Esophagus muscularis mucosa (tissue), 4 donors: Measurements from ENCODE around the gene SFT2D2. TPM values are rescaled to one million over a fixed set of nuclear protein-coding genes. Genes with fewer than 3 reads are reported as not detected.
A peak's percentile ranks its signal among the peaks of the same experiment; 100 is the strongest.

ENCODE experiments used
- DNase-seq: peaks from one replicate; pipeline ENCODE4 v3.0.0-alpha.2; 2017; ENCODE audit errors: extremely low spot score
- H3K27ac ChIP-seq, 4 donors: fragments of 200-600 bp; sonication (generic); replicated peaks in 1 of 4; 1 replicate in 3 of 4; 2 replicates in 1 of 4; pipeline ENCODE4 v1.5.1; 2016 to 2019; ENCODE audit warnings: mild to moderate bottlenecking in 1 of 4
- H3K27me3 ChIP-seq, 4 donors: fragments of 200-600 bp; sonication (generic); one replicate each; pipeline versions ENCODE4 v1.5.1 to v1.6.0; 2016 to 2019
- H3K36me3 ChIP-seq, 4 donors: fragments of 200-600 bp; sonication (generic); one replicate each; pipeline ENCODE4 v1.5.1; 2016 to 2019
- H3K4me1 ChIP-seq, 4 donors: fragments of 200-600 bp; sonication (generic); one replicate each; pipeline ENCODE4 v1.5.1; 2016 to 2019
- H3K4me3 ChIP-seq, 4 donors: fragments of 200-600 bp; sonication (generic); 1 replicate in 2 of 4; 2 replicates in 2 of 4; pipeline ENCODE4 v1.5.1; 2016 to 2019; ENCODE audit warnings: mild to moderate bottlenecking in 4 of 4, moderate library complexity in 1 of 4
- H3K9me3 ChIP-seq, 4 donors: fragments of 200-600 bp; sonication (generic); 1 replicate in 3 of 4; 2 replicates in 1 of 4; pipeline ENCODE4 v1.5.1; 2016 to 2019
- EP300 ChIP-seq: sonication (generic); formaldehyde crosslinking; IDR thresholded peaks from one replicate; pipeline ENCODE4 v1.6.1; 2017; ENCODE audit warnings: antibody characterized with exemption
- POLR2A ChIP-seq: fragments of 450-650 bp; IDR thresholded peaks from one replicate; pipeline ENCODE4 v1.6.1; 2017; ENCODE audit warnings: antibody characterized with exemption, moderate library complexity, mild to moderate bottlenecking, low read depth
- POLR2AphosphoS5 ChIP-seq, 2 donors: sonication (generic); formaldehyde crosslinking; IDR thresholded peaks; one replicate each; pipeline ENCODE4 v1.6.1; 2017; ENCODE audit warnings: antibody characterized with exemption in 2 of 2
- WGBS: methylation state at CpG from one replicate; pipeline ENCODE4 v1.1.5; 2018; 5-methylcytosine and 5-hydroxymethylcytosine counted together
- intact Hi-C: fragments of 100-400 bp; cut with DNase I; formaldehyde crosslinking; loops from one replicate; pipeline ENCODE4 v1.15.1; 2023
- total RNA-seq, 4 donors: library from RNA; depleted of rRNA; stranded (reverse); fragments of >200 nt; gene quantifications; one replicate each; pipeline versions ENCODE4 v1.1.0 to v1.2.1, GENCODE V29; 2016
- TF ChIP-seq, protein P1 (sequence below), 3 experiments: fragments of 200-600 bp in 2 of 3; fragments of 450-650 bp in 1 of 3; sonication (generic) in 2 of 3; IDR thresholded peaks; one replicate each; pipeline ENCODE4 v1.5.1; 2017 to 2019; ENCODE audit warnings: antibody characterized with exemption in 3 of 3, mild to moderate bottlenecking in 2 of 3, moderate library complexity in 1 of 3

SFT2D2 gene
- total RNA-seq, 4 donors from 2014 or later = 27.8 to 35.1 (median 29.9) TPM

DNA sequence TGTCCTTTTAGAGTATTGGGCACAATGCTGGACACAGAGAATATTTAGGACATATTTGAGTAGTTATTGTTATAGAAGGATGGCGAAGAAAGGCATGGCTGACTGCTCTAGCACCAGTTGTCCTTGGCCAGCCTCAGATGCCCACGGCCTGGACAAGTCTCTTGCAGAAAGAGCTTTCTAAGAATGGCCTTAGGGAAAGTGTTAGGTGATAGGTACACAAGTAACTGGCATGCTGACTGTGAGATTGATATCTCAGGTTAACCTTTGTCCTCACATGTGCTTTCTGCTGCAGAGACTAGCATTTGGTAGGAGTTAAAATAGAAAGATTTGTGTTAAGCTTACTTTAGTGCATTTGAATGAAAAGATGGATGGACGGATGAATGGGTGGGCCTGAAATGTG, 10.1 kb downstream of the SFT2D2 start:
- Histone ChIP-seq H3K27ac (peak overlapping the region in 2 of 4 donors; percentile 32 to 60), H3K4me3 (no peak overlapping the region), H3K27me3 (no peaks in the 10 kb centered on the region), H3K9me3 (no peaks in the 10 kb centered on the region), H3K36me3 (peaks cover 21 to 98% (median 76%) of the 10 kb centered on the region in 4 donors), H3K4me1 (peaks cover 7 to 25% (median 17%) of the 10 kb centered on the region in 4 donors)
- intact Hi-C loops = no loop called here
- DNase-seq = no peak
- 92% methylated on average over 3 of the region's 3 CpGs for WGBS
- TF ChIP-seq, protein P1, sequence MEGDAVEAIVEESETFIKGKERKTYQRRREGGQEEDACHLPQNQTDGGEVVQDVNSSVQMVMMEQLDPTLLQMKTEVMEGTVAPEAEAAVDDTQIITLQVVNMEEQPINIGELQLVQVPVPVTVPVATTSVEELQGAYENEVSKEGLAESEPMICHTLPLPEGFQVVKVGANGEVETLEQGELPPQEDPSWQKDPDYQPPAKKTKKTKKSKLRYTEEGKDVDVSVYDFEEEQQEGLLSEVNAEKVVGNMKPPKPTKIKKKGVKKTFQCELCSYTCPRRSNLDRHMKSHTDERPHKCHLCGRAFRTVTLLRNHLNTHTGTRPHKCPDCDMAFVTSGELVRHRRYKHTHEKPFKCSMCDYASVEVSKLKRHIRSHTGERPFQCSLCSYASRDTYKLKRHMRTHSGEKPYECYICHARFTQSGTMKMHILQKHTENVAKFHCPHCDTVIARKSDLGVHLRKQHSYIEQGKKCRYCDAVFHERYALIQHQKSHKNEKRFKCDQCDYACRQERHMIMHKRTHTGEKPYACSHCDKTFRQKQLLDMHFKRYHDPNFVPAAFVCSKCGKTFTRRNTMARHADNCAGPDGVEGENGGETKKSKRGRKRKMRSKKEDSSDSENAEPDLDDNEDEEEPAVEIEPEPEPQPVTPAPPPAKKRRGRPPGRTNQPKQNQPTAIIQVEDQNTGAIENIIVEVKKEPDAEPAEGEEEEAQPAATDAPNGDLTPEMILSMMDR (IDR thresholded peaks at IDR 0.05) = no peak
- TF ChIP-seq POLR2A (no peak), POLR2AphosphoS5 (IDR thresholded peaks at IDR 0.05) (no peak), EP300 (no peak)

DNA sequence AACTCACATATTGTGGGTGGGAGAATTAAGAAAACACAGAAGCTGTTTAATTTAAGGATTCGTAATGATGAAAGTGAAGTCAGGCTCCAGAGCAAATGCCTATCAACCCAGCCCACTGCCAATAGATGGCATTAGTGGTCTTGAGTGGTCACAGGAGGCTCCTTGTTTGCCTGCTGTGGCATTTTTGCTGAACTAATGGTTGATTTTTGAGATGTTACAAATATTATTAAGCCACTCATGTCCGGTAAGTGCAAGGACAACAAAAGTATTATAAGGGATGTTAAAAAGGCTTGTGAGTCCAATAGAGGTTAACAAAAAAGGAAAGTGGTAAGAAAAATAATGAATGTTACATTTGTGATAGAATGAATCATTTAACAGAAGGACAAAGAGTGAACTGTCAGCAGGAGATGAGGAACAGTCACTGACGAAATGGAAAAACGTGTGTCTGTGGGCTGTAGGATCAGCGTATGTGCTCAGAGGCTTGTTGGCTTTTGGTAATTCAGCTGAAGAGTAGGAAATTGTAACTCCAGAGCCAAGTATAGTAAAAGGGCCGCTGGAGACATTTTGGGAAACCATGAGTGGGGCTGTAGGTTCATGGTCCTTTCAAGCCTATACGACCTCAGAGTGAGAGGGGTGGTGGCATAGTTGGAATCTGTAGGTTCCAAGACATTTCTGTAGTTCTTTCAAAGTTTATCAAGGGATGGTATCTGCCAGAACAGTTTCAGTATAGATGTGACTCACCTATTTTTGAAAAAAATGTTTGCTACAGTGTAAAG, 11.2 kb downstream of the SFT2D2 start:
- Histone ChIP-seq H3K27me3 (no peaks in the 10 kb centered on the region), H3K27ac (no peak overlapping the region), H3K4me1 (peaks cover 7 to 22% (median 19%) of the 10 kb centered on the region in 4 donors), H3K9me3 (no peaks in the 10 kb centered on the region), H3K4me3 (no peak overlapping the region), H3K36me3 (peaks cover 22 to 95% (median 75%) of the 10 kb centered on the region in 4 donors)
- DNase-seq = no peak
- TF ChIP-seq POLR2A (no peak), EP300 (no peak), POLR2AphosphoS5 (IDR thresholded peaks at IDR 0.05) (no peak)
- TF ChIP-seq, protein P1 (IDR thresholded peaks at IDR 0.05) = no peak
- intact Hi-C loops = no loop called here
- WGBS = 87% methylated on average over 7 of the region's 7 CpGs

DNA sequence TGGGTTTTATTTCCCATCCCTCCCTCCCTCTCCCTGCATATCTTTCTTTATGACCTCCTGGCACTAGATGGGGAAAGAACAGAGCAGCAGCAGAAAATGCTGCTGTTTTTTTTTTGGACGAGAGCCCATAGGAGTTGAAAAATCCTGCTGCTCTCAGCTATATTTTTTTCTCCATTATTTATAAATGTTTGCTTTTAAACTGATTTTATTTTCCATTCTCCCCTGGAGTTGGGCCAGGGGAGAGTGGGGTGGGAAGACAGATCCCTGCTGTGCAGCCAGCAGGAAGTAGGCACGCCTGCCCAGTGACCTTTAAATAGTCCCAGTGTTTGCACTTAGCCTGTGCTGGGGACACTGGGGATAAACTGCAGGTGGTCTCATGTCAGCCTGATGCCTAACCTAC, 17.4 kb downstream of the SFT2D2 start:
- Histone ChIP-seq H3K27ac (peak overlapping the region; percentile 40 to 62 (median 55)), H3K4me1 (peaks cover 20 to 33% (median 25%) of the 10 kb centered on the region in 4 donors), H3K4me3 (no peak overlapping the region), H3K9me3 (no peaks in the 10 kb centered on the region), H3K27me3 (no peaks in the 10 kb centered on the region), H3K36me3 (peaks cover 22 to 74% (median 52%) of the 10 kb centered on the region in 4 donors)
- intact Hi-C loops = no loop called here
- WGBS = 29% methylated on average over 2 of the region's 2 CpGs
- no peak for DNase-seq
- TF ChIP-seq EP300 (no peak), POLR2A (no peak), POLR2AphosphoS5 (IDR thresholded peaks at IDR 0.05) (no peak)
- TF ChIP-seq, protein P1 (IDR thresholded peaks at IDR 0.05) = no peak

DNA sequence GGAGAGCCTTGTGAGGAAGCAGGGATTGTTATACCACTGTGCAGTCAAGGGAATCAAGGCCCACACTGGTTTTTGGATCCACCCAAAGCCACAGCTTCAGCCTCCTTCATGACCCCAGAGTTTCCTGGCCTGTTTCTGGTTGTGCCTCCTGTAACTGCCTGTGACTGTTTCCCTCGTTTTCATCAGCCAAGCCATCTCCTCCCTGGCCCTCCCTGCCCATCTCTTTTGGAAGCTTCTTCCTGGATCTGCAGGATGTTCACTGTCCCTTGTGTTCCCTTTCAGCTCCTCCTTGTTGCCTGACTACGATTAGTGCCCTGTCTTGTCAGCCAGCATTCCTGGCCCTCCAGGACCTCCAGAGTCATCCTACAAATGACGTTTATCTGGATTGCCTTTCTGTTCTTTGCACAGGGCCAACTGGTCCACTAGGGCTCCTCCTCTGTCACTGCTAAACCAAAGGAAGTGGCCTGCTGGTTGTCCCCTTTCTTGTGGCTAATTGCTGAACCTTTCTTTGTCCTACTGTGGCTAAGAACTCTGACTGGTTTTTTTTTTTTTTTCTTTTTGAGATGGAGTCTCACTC, 17.9 kb downstream of the SFT2D2 start:
- peak; percentile 66 for DNase-seq
- Histone ChIP-seq H3K27ac (peak overlapping the region; percentile 40 to 62 (median 55)), H3K9me3 (no peaks in the 10 kb centered on the region), H3K27me3 (no peaks in the 10 kb centered on the region), H3K4me3 (no peak overlapping the region), H3K4me1 (peaks cover 20 to 33% (median 25%) of the 10 kb centered on the region in 4 donors), H3K36me3 (peaks cover 17 to 74% (median 48%) of the 10 kb centered on the region in 4 donors)
- intact Hi-C loops = no loop called here
- TF ChIP-seq, protein P1 (IDR thresholded peaks at IDR 0.05) = no peak
- TF ChIP-seq POLR2AphosphoS5 (IDR thresholded peaks at IDR 0.05) = peak in 1 of 2 donors; percentile 11
- 20% methylated on average over 3 of the region's 3 CpGs for WGBS
